ENCODE data around the gene ZNF506. TPM values are rescaled to one million over a fixed set of nuclear protein-coding genes. Genes with fewer than 3 reads are reported as not detected.

Gene ZNF506
- total RNA-seq, 1 donor from 2014 or later: 22.1 TPM

DNA sequence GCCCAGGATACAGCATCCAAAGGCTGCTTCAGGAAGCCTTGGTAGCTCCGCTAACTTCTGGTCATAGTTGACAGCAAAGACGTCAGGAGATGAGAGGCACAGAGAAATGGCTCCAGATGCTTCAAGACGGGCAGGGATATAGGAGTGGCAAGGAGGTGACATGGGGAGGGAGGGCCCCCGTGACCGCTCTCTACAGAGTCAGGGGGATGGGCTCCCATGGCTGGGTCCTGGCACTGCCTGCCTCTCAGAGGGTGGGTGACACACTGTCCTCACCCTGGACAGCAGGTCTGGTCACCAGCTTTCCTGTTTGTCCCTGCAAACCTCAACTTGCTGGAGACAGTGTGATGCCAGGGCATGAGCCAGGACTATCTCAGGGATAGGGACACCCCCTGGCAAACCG lies 78.4 kb downstream of the ZNF506 start:
- TF ChIP-seq, protein P1, sequence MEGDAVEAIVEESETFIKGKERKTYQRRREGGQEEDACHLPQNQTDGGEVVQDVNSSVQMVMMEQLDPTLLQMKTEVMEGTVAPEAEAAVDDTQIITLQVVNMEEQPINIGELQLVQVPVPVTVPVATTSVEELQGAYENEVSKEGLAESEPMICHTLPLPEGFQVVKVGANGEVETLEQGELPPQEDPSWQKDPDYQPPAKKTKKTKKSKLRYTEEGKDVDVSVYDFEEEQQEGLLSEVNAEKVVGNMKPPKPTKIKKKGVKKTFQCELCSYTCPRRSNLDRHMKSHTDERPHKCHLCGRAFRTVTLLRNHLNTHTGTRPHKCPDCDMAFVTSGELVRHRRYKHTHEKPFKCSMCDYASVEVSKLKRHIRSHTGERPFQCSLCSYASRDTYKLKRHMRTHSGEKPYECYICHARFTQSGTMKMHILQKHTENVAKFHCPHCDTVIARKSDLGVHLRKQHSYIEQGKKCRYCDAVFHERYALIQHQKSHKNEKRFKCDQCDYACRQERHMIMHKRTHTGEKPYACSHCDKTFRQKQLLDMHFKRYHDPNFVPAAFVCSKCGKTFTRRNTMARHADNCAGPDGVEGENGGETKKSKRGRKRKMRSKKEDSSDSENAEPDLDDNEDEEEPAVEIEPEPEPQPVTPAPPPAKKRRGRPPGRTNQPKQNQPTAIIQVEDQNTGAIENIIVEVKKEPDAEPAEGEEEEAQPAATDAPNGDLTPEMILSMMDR (IDR thresholded peaks at IDR 0.05): no peak
- Histone ChIP-seq H3K4me1 (no peaks in the 10 kb centered on the region), H3K36me3 (no peaks in the 10 kb centered on the region), H3K9me3 (no peaks in the 10 kb centered on the region), H3K27ac (no peak overlapping the region), H3K27me3 (no peaks in the 10 kb centered on the region), H3K4me3 (no peak overlapping the region)
- ATAC-seq (no peak), DNase-seq (no peak)
- intact Hi-C loops (cut with DNase I): no loop called here

DNA sequence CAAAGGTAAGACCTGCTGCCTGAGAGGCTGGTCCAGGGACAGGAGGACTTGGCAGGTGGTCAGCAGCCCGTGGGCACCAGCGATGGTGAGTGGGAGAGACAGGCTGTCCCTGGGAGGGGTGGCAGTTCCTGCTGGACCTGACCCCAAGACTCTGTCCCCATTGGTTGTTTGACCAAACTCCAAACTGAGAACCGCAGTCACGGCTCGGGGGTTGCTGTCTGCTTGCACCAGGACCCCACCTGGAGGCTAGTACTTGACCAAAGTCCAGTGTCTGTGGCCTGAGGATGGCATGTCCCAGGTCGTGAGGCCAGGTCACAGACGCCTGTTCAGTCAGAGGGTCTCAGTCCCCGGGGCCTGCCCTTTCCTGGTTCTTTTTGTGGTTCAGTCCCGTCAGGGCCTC lies 78.8 kb downstream of the ZNF506 start:
- ATAC-seq: no peak
- no peak for DNase-seq
- intact Hi-C loops (cut with DNase I): no loop called here
- TF ChIP-seq, protein P1 (IDR thresholded peaks at IDR 0.05): no peak
- Histone ChIP-seq H3K9me3 (no peaks in the 10 kb centered on the region), H3K36me3 (no peaks in the 10 kb centered on the region), H3K4me1 (no peaks in the 10 kb centered on the region), H3K27me3 (no peaks in the 10 kb centered on the region), H3K27ac (no peak overlapping the region), H3K4me3 (no peak overlapping the region)

Other genes with a start within 250 kb of the ZNF506 start
- 3.4 TPM for gene PBX4, start 203.1 kb downstream of the ZNF506 start, total RNA-seq
- gene LPAR2, start 193.5 kb downstream of the ZNF506 start, total RNA-seq: 23.5 TPM
- gene GMIP, start 178.1 kb downstream of the ZNF506 start, total RNA-seq: 37.3 TPM
- 55.5 TPM for gene ATP13A1, start 158.1 kb downstream of the ZNF506 start, total RNA-seq
- gene ZNF101, start 152.9 kb downstream of the ZNF506 start, total RNA-seq: 11.1 TPM
- gene ZNF14, start 88.6 kb downstream of the ZNF506 start, total RNA-seq: 6.4 TPM
- 8.1 TPM for gene ZNF253, start 44.1 kb upstream of the ZNF506 start, total RNA-seq
- gene ZNF93, start 79.2 kb upstream of the ZNF506 start, total RNA-seq: 1.9 TPM
- 9.6 TPM for gene ZNF682, start 217.8 kb upstream of the ZNF506 start, total RNA-seq

Data from upper lobe of right lung (tissue), 1 donor.